SU-DHL-6 (cell line): Measurements from ENCODE around the gene BRI3.

Source experiments
- EZH2phosphoT487 ChIP-seq: fragments of 200-600 bp; sonication (generic), shearing (Covaris generic); conservative IDR thresholded peaks from 2 replicates; pipeline ENCODE4 v1.6.1; 2018; ENCODE audit warnings: mild to moderate bottlenecking, antibody characterized with exemption, low read length, moderate library complexity, mixed read lengths
- TF ChIP-seq, protein P1 (sequence below): fragments of 200-600 bp; sonication (generic); IDR thresholded peaks from one replicate; pipeline ENCODE4 v1.5.1; 2017; ENCODE audit warnings: antibody characterized with exemption, mild to moderate bottlenecking, low read length, moderate library complexity; ENCODE audit not compliant: insufficient read depth, poor library complexity, severe bottlenecking

DNA sequence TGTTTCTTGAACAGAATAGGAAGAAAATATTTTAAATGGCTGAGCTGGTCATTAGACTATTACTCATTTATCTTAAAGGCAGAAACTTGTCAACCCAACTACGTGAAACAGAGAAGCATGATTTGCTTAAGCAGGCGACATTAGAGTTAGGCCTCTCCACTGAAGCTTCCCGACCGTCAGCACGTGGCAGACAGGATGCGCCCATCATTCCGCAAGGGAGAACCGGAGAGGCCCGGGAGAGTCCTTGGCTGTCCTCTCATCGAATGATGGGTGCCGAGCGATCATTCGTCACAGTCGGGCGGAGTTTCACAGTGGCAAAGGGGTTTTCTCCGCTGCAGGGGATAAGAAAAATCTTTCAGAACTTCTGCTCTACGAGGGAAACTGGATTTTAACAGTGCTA lies 11.8 kb downstream of the BRI3 start:
- TF ChIP-seq, protein P1, sequence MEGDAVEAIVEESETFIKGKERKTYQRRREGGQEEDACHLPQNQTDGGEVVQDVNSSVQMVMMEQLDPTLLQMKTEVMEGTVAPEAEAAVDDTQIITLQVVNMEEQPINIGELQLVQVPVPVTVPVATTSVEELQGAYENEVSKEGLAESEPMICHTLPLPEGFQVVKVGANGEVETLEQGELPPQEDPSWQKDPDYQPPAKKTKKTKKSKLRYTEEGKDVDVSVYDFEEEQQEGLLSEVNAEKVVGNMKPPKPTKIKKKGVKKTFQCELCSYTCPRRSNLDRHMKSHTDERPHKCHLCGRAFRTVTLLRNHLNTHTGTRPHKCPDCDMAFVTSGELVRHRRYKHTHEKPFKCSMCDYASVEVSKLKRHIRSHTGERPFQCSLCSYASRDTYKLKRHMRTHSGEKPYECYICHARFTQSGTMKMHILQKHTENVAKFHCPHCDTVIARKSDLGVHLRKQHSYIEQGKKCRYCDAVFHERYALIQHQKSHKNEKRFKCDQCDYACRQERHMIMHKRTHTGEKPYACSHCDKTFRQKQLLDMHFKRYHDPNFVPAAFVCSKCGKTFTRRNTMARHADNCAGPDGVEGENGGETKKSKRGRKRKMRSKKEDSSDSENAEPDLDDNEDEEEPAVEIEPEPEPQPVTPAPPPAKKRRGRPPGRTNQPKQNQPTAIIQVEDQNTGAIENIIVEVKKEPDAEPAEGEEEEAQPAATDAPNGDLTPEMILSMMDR, result no peak
- no peak for TF ChIP-seq EZH2phosphoT487
